H9 (cell line): ENCODE measurements around the gene HECW1. TPM values are rescaled to one million over a fixed set of nuclear protein-coding genes. Genes with fewer than 3 reads are reported as not detected.

ENCODE experiments used
- DNase-seq: peaks from one replicate; pipeline ENCODE4 v3.0.0-alpha.2; 2017
- H2AFZ ChIP-seq: one replicate; pipeline ENCODE4 v1.6.1; 2013; ENCODE audit warnings: mild to moderate bottlenecking, low read length, control low read depth, moderate library complexity
- H2AK5ac ChIP-seq: 2 replicates; pipeline ENCODE4 v1.6.1; 2013; ENCODE audit warnings: low read length, control low read depth, mixed read lengths; ENCODE audit not compliant: insufficient read length
- H2BK120ac ChIP-seq: one replicate; pipeline ENCODE4 v1.6.1; 2013; ENCODE audit warnings: low read depth, mild to moderate bottlenecking, low read length, control low read depth, inconsistent platforms; ENCODE audit not compliant: poor library complexity, severe bottlenecking
- H2BK12ac ChIP-seq: 2 replicates; pipeline ENCODE4 v1.6.1; 2013; ENCODE audit warnings: low read length, control low read depth, mixed read lengths, low read depth; ENCODE audit not compliant: insufficient read length
- H2BK15ac ChIP-seq: 2 replicates; pipeline ENCODE4 v1.6.1; 2013; ENCODE audit warnings: low read depth, low read length, control low read depth
- H2BK20ac ChIP-seq: one replicate; pipeline ENCODE4 v1.6.1; 2013; ENCODE audit warnings: low read depth, mild to moderate bottlenecking, low read length, control low read depth, inconsistent platforms; ENCODE audit not compliant: poor library complexity, severe bottlenecking
- H2BK5ac ChIP-seq: 2 replicates; pipeline ENCODE4 v1.6.1; 2013; ENCODE audit warnings: low read length, control low read depth, mixed read lengths; ENCODE audit not compliant: insufficient read length
- H3K14ac ChIP-seq: 2 replicates; pipeline ENCODE4 v1.6.1; 2013; ENCODE audit warnings: low read length, control low read depth; ENCODE audit not compliant: insufficient read depth
- H3K18ac ChIP-seq: 2 replicates; pipeline ENCODE4 v1.6.1; 2013; ENCODE audit warnings: low read depth, mild to moderate bottlenecking, mixed read lengths, low read length, control low read depth; ENCODE audit not compliant: insufficient read length
- H3K23ac ChIP-seq: 2 replicates; pipeline ENCODE4 v1.6.1; 2013; ENCODE audit warnings: low read length, control low read depth, mixed read lengths, low read depth; ENCODE audit not compliant: insufficient read length
- H3K23me2 ChIP-seq: 2 replicates; pipeline ENCODE4 v1.6.1; 2013; ENCODE audit warnings: low read depth, mild to moderate bottlenecking, mixed read lengths, low read length, control low read depth; ENCODE audit not compliant: insufficient read length, poor library complexity, severe bottlenecking
- H3K27ac ChIP-seq: 2 replicates; pipeline ENCODE4 v1.5.1; 2013; ENCODE audit warnings: low read length, control low read depth, mixed read lengths, low read depth; ENCODE audit not compliant: insufficient read length
- H3K27me3 ChIP-seq: 2 replicates; pipeline ENCODE4 v1.6.1; 2013; ENCODE audit warnings: low read length, control low read depth, inconsistent platforms; ENCODE audit not compliant: insufficient read depth
- H3K4ac ChIP-seq: 2 replicates; pipeline ENCODE4 v1.6.1; 2013; ENCODE audit warnings: low read depth, mild to moderate bottlenecking, control low read depth, inconsistent platforms, low read length, moderate library complexity
- H3K4me1 ChIP-seq: 2 replicates; pipeline ENCODE4 v1.6.1; 2013; ENCODE audit warnings: low read length, control low read depth, inconsistent platforms; ENCODE audit not compliant: insufficient read depth
- H3K4me2 ChIP-seq: 2 replicates; pipeline ENCODE4 v1.6.1; 2013; ENCODE audit warnings: low read length, control low read depth, mixed read lengths; ENCODE audit not compliant: insufficient read length, insufficient read depth
- H3K56ac ChIP-seq: 2 replicates; pipeline ENCODE4 v1.6.1; 2013; ENCODE audit warnings: low read depth, mild to moderate bottlenecking, mixed read lengths, low read length, control low read depth; ENCODE audit not compliant: insufficient read length
- H3K79me1 ChIP-seq: 2 replicates; pipeline ENCODE4 v1.6.1; 2013; ENCODE audit warnings: low read depth, mild to moderate bottlenecking, moderate library complexity, low read length, control low read depth, inconsistent platforms; ENCODE audit not compliant: insufficient read depth, poor library complexity, severe bottlenecking
- H3K79me2 ChIP-seq: 2 replicates; pipeline ENCODE4 v1.6.1; 2013; ENCODE audit warnings: low read length, control low read depth, inconsistent platforms; ENCODE audit not compliant: insufficient read depth
- H3K9ac ChIP-seq: 2 replicates; pipeline ENCODE4 v1.6.1; 2013; ENCODE audit warnings: low read length, control low read depth, mixed read lengths; ENCODE audit not compliant: insufficient read length; ENCODE audit errors: extremely low read depth
- H3K9me3 ChIP-seq: one replicate; pipeline ENCODE4 v1.6.1; 2013; ENCODE audit warnings: low read depth, low read length, inconsistent platforms; ENCODE audit not compliant: control insufficient read depth
- H3T11ph ChIP-seq: one replicate; pipeline ENCODE4 v1.6.1; 2013; ENCODE audit warnings: mild to moderate bottlenecking, low read length, control low read depth, inconsistent platforms
- H4K20me1 ChIP-seq: one replicate; pipeline ENCODE4 v1.6.1; 2013; ENCODE audit not compliant: control insufficient read depth, insufficient read length, insufficient read depth
- H4K5ac ChIP-seq: 2 replicates; pipeline ENCODE4 v1.6.1; 2013; ENCODE audit warnings: low read depth, mild to moderate bottlenecking, mixed read lengths, low read length, control low read depth; ENCODE audit not compliant: insufficient read length
- H4K8ac ChIP-seq: replicated peaks from 2 replicates; pipeline ENCODE4 v1.6.1; 2013; ENCODE audit warnings: low read length, control low read depth, mixed read lengths, low read depth; ENCODE audit not compliant: insufficient read length
- H4K91ac ChIP-seq: 2 replicates; pipeline ENCODE4 v1.6.1; 2013; ENCODE audit warnings: low read depth, mild to moderate bottlenecking, moderate library complexity, mixed read lengths, low read length, control low read depth; ENCODE audit not compliant: insufficient read length
- H3K27ac Mint-ChIP-seq, 3 experiments: 2 replicates in 2 of 3; 3 replicates in 1 of 3; pipeline ENCODE4 v1.8.0; 2020 to 2021; ENCODE audit warnings: mixed read lengths in 3 of 3, mild to moderate bottlenecking in 1 of 3, moderate library complexity in 1 of 3
- H3K27me3 Mint-ChIP-seq: 2 replicates; pipeline ENCODE4 v1.8.0; 2021; ENCODE audit warnings: low read depth, mild to moderate bottlenecking, moderate library complexity, mixed read lengths
- H3K36me3 Mint-ChIP-seq, 3 experiments: 2 replicates in 2 of 3; 3 replicates in 1 of 3; pipeline ENCODE4 v1.8.0; 2020 to 2021; ENCODE audit warnings: low read depth in 3 of 3, mixed read lengths in 3 of 3; ENCODE audit not compliant: insufficient read depth in 1 of 3
- H3K4me1 Mint-ChIP-seq, 2 experiments: 2 replicates each; pipeline ENCODE4 v1.8.0; 2020; ENCODE audit warnings: mixed read lengths in 2 of 2
- H3K4me3 Mint-ChIP-seq, 2 experiments: 2 replicates in 1 of 2; 3 replicates in 1 of 2; pipeline ENCODE4 v1.8.0; 2020 to 2021; ENCODE audit warnings: mild to moderate bottlenecking in 2 of 2, mixed read lengths in 2 of 2, moderate library complexity in 1 of 2
- H3K9me3 Mint-ChIP-seq, 2 experiments: 2 replicates in 1 of 2; 3 replicates in 1 of 2; pipeline ENCODE4 v1.8.0; 2020; ENCODE audit warnings: mild to moderate bottlenecking in 2 of 2, mixed read lengths in 2 of 2, moderate library complexity in 1 of 2
- CTCF ChIP-seq: fragments of 200-600 bp; sonication (generic); conservative IDR thresholded peaks from 3 replicates; pipeline ENCODE4 v1.8.0; 2021; ENCODE audit warnings: antibody characterized with exemption, mild to moderate bottlenecking
- WGBS: extraction: QIAGEN DNeasy Blood & Tissue Kit; methylation state at CpG from one replicate; pipeline ENCODE4 v1.1.7; 2013; ENCODE audit warnings: missing lambda C conversion rate, low lambda C conversion rate, mixed read lengths; ENCODE audit not compliant: insufficient read length; ENCODE audit errors: extremely low coverage; 5-methylcytosine and 5-hydroxymethylcytosine counted together
- total RNA-seq: library from RNA; stranded (reverse); gene quantifications from 2 replicates; pipeline ENCODE4 v1.2.1, GENCODE V29; 2021

HECW1 gene
- total RNA-seq, 1 experiment from 2014 or later: 5.0 TPM

GRCh38 chr7:43459019-43459337 lies 346.5 kb downstream of the HECW1 start:
- H3K36me3 Mint-ChIP-seq: no peaks in the 10 kb centered on the region; a peak in 1 of 7 replicates
- no peak overlapping the region for H3K4me3 Mint-ChIP-seq
- Histone ChIP-seq H3K18ac (no peak overlapping the region), H2AFZ (no peak overlapping the region), H2BK15ac (no peak overlapping the region), H2BK5ac (no peak overlapping the region), H3K14ac (no peak overlapping the region), H3K4me1 (peaks cover 9% of the 10 kb centered on the region; the same call in 1 of the 2 replicates), H3K4ac (no peak overlapping the region), H4K8ac (no peak overlapping the region), H2BK12ac (no peak overlapping the region), H3K9me3 (no peaks in the 10 kb centered on the region), H3K79me1 (no peaks in the 10 kb centered on the region), H3K79me2 (no peaks in the 10 kb centered on the region), H2BK20ac (no peak overlapping the region), H4K20me1 (no peaks in the 10 kb centered on the region), H3K27ac (no peak overlapping the region), H3K23ac (no peak overlapping the region), H2BK120ac (no peak overlapping the region), H3K4me2 (no peak overlapping the region), H4K91ac (no peak overlapping the region), H2AK5ac (no peak overlapping the region), H3K56ac (no peak overlapping the region), H3K27me3 (no peaks in the 10 kb centered on the region), H4K5ac (no peak overlapping the region), H3T11ph (no peak overlapping the region), H3K23me2 (no peaks in the 10 kb centered on the region), H3K9ac (no peak overlapping the region)
- no peak overlapping the region; a peak in 1 of 7 replicates for H3K27ac Mint-ChIP-seq
- no peaks in the 10 kb centered on the region for H3K27me3 Mint-ChIP-seq
- DNase-seq: no peak
- H3K4me1 Mint-ChIP-seq: peaks cover 31 to 35% of the 10 kb centered on the region in 2 experiments
- no CpG with 5 or more reads among the region's 4 CpGs for WGBS
- no peak for TF ChIP-seq CTCF
- no peaks in the 10 kb centered on the region for H3K9me3 Mint-ChIP-seq
